ENCODE data around the gene SETD6. TPM values are rescaled to one million over a fixed set of nuclear protein-coding genes. Genes with fewer than 3 reads are reported as not detected.
A peak's percentile ranks its signal among the peaks of the same experiment; 100 is the strongest.

SETD6 gene
- total RNA-seq, 2 experiments from 2014 or later, result 13.8 to 15.1 TPM

DNA sequence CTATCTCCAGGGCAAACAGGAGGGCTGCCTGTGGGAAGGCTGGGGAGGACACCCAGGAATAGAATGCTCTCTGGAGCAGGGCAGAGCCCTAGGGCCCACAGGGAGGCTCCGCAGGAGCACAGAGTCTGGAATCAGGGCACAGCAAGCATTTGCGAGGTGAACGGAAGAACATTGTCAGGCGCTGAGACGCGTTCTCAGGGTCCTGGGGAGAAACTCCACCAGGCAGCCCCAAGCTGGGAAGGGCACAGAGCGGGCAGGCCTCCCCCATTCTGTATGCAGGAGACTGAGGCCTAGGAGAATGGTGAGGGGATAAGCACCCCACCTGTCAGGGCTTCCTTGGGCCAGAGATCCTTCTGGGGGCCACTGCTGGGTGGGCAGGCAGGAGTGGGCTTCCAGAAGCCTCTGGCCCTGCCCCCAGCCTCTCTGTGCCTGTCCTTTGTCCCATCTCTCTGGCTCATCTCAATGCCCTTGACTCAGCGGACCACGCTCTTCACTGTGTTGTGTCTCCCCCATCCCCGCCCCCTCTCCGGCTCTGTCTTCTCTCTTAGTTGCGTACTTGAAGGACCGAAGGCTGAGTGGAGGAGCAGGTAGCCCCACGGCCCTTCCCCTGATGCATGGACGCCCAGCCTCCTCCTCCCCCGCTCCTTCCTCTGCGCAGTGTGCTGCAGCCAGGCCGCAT, 5.1 kb upstream of the SETD6 start:
- Mint-ChIP-seq H3K36me3 (ENCODE audit: low read depth) (peaks cover 2% of the 10 kb centered on the region), H3K27me3 (no peaks in the 10 kb centered on the region), H3K4me3 (no peak overlapping the region), H3K27ac (no peak overlapping the region), H3K4me1 (peaks cover 15% of the 10 kb centered on the region), H3K9me3 (ENCODE audit: low read depth) (no peaks in the 10 kb centered on the region)
- ATAC-seq (no peak), DNase-seq (no peak)
- POLR2A ChIA-PET, result no interaction called here
- intact Hi-C loops (cut with DNase I, micrococcal nuclease), result loop anchor here (5.0 to 10.0 kb wide), 2 partner anchors 152 to 315 kb away; partner anchors contain the start of gene CSNK2A2 (in 1 of the 2)
- CTCF ChIA-PET, result interaction anchor here (0.5 to 1.1 kb wide), 4 partner anchors 37 to 702 kb away, joined by 3 to 4 read pairs (median 3); no protein-coding TSS in a partner anchor

DNA sequence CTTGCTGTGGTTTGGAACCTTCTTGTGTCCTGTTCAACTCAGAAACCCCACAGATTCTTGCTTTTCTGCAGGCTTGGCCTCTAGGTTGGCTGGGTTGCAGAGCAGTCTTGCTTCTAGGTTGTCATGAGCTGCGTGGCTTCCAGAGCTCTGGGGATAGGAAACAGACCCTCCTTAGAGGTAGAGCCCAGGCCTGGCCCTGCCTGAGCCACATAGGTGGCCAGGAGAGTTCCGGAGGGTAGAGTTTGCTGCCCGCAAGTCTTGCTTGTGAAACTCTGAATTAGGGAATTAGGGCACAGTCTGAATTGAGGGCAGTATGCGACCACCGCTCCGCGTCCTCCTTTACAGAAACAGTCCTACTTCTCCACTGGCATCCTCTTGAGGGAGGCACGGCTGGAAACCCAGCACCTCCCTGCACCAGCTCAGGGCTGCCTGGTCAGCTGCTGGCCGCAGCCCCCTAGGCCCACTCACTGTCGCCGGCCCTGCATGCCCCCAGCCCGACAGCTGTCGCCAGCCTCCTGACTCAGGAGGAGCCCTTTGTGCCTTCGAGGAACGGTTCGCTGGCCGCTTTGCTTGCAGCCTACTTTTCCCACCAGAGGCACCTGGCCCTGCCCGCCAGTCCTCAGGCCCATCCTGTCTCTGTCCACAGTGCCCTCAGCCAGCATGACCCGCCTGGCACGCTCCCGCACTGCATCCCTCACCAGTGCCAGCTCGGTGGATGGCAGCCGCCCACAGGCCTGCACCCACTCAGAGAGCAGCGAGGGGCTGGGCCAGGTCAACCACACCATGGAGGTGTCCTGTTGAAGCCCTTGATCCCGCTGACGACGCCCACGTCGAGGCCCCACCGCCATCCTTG, 4.3 kb upstream of the SETD6 start:
- Mint-ChIP-seq H3K4me1 (peaks cover 15% of the 10 kb centered on the region), H3K36me3 (ENCODE audit: low read depth) (peaks cover 2% of the 10 kb centered on the region), H3K27me3 (no peaks in the 10 kb centered on the region), H3K27ac (no peak overlapping the region), H3K4me3 (no peak overlapping the region), H3K9me3 (ENCODE audit: low read depth) (no peaks in the 10 kb centered on the region)
- no peak for DNase-seq
- ChIA-PET CTCF (interaction anchor here (0.5 to 1.6 kb wide), 4 partner anchors 92 to 703 kb away, joined by 3 to 20 read pairs (median 4); no protein-coding TSS in a partner anchor), POLR2A (no interaction called here)
- intact Hi-C loops (cut with DNase I, micrococcal nuclease), result loop anchor here (5.0 to 10.0 kb wide), 2 partner anchors 151 to 316 kb away; partner anchors contain the start of gene CSNK2A2 (in 1 of the 2)
- ATAC-seq, result no peak

DNA sequence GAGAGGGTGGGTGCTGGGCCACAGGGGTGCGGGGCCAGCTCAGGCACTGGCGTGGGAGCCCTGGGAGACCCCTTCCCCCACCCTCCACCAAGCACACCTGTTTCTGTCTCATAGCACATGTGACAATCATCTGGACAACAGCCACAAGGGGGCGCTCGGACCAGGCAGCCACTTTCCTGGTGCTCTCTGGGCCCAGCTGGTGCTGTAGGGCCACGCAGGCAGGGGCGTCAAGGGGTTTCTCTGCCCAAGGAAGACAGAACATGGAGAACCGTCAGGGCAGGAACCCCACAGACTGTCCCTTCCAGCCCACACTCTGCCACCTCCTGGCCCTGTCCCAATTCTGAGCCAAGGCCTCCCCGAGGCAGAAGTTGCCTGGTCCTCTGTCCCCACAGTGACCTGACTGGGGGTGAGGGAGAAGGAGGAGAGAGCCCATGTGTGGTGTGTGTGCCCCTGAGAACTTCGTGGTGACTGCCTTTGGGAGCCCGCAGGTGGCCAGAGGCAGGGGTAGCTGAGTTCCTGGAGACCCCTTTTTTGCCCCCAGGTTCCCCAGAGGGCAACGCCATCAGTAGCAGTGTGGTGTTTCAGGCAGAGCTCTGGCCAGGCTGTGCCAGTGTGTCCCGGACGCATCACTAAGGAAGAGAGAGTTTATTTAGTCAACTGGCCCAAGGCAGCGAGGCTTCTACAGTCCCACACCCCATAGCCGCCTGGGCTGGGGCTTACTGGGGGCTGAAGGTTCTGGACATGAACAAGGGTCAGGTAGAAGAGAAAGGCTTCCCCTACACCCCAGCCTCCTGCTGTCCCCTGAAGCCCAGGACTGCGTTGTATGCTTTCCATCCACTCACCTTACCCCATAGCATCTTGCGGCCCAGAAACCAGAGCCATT, 3.1 kb upstream of the SETD6 start:
- POLR2A ChIA-PET, result interaction anchor here (0.6 to 1.0 kb wide), 2 partner anchors 14 to 116 kb away, joined by 3 to 6 read pairs; no protein-coding TSS in a partner anchor
- ATAC-seq (peak; percentile 31), DNase-seq (peak; percentile 93)
- Mint-ChIP-seq H3K36me3 (ENCODE audit: low read depth) (peaks cover 14% of the 10 kb centered on the region), H3K4me3 (no peak overlapping the region), H3K4me1 (peaks cover 27% of the 10 kb centered on the region), H3K27ac (no peak overlapping the region), H3K27me3 (no peaks in the 10 kb centered on the region), H3K9me3 (ENCODE audit: low read depth) (no peaks in the 10 kb centered on the region)
- CTCF ChIA-PET, result interaction anchor here (0.6 to 1.9 kb wide), 10 partner anchors 15 to 262 kb away, joined by 3 to 20 read pairs (median 4); a partner anchor contains a TSS
- intact Hi-C loops (cut with DNase I, micrococcal nuclease), result loop anchor here (1.0 to 10.0 kb wide), 4 partner anchors 149 to 317 kb away; partner anchors contain the start of gene CSNK2A2 (in 1 of the 2)

DNA sequence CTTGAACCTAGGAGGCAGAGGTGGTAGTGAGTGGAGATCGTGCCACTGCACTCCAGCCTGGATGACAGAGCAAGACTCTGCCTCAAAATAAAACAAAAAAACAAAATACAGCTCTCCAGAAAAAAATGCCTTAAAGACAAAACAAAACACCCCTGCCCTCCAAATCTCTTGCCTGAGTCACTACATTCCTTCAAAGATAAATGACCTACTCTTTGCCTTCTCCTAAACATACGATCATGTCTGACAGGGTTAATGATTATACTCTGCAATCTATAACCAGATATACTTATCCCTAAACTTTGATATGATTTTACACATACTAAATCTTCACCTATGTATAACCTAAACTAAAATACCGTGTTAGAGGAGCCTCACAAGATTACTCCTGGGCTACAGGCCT, 1.4 kb upstream of the SETD6 start:
- peaks cover 41% of the 10 kb centered on the region for H3K4me1 Mint-ChIP-seq
- DNase-seq (no peak), ATAC-seq (no peak)
- intact Hi-C loops (cut with DNase I, micrococcal nuclease), result loop anchor here (2.0 to 10.0 kb wide), 3 partner anchors 13 to 319 kb away; partner anchors contain the start of genes CSNK2A2 (in 1 of the 2) and NDRG4 (in 1 of the 2)
- ChIA-PET CTCF (interaction anchor here (0.6 to 1.7 kb wide), 9 partner anchors 8 to 242 kb away, joined by 3 to 10 read pairs (median 5); partner anchors contain the start of gene SLC38A7), POLR2A (interaction anchor here (0.6 kb wide), 1 partner anchor 501 kb away, joined by 3 read pairs; no protein-coding TSS in a partner anchor)
- no peak overlapping the region for H3K27ac Mint-ChIP-seq
- no peaks in the 10 kb centered on the region for H3K27me3 Mint-ChIP-seq
- H3K36me3 Mint-ChIP-seq (ENCODE audit: low read depth), result peaks cover 23% of the 10 kb centered on the region
- H3K9me3 Mint-ChIP-seq (ENCODE audit: low read depth), result no peaks in the 10 kb centered on the region
- H3K4me3 Mint-ChIP-seq, result peak overlapping the region; percentile 92

DNA sequence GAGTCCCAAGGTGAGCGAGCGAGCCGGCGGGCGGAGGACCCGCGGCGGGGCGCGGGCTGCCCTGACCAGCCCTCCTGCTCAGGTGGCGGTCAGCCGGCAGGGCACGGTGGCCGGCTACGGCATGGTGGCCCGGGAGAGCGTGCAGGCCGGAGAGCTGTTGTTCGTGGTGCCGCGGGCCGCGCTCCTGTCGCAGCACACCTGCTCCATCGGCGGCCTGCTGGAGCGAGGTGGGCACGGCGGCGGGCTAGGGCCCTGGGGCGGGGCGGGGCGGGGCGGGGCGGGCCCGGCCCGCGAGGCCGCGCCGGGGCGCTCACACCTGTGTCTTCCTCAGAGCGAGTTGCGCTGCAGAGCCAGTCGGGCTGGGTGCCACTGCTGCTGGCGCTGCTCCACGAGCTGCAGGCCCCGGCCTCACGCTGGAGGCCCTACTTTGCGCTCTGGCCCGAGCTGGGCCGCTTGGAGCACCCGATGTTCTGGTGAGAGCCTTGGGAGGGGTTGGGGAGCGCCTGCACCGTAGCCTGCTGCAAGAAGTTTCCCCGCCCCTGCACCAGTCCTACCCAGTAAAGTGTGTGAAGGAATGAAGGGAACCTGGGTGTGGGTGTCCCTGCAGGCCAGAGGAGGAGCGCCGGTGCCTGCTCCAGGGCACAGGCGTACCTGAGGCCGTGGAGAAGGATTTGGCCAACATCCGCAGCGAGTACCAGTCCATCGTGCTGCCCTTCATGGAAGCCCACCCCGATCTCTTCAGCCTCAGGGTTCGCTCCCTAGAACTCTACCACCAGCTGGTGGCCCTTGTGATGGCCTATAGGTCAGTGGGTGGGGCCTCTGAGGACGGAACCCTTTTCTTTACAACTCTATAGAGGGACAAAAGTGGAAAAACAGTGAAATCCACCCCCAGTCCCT, 802 bp downstream of the SETD6 start:
- Mint-ChIP-seq H3K36me3 (ENCODE audit: low read depth) (peaks cover 41% of the 10 kb centered on the region), H3K4me1 (peaks cover 49% of the 10 kb centered on the region), H3K27me3 (no peaks in the 10 kb centered on the region), H3K9me3 (ENCODE audit: low read depth) (no peaks in the 10 kb centered on the region), H3K27ac (no peak overlapping the region), H3K4me3 (peak overlapping the region; percentile 92)
- ATAC-seq (peak; percentile 57), DNase-seq (peak; percentile 71)
- ChIA-PET POLR2A (no interaction called here), CTCF (interaction anchor here (1.3 kb wide), 1 partner anchor 146 kb away, joined by 4 read pairs; no protein-coding TSS in a partner anchor)
- intact Hi-C loops (cut with DNase I, micrococcal nuclease), result loop anchor here (1.0 to 10.0 kb wide), 8 partner anchors 15 to 321 kb away; partner anchors contain the start of genes CSNK2A2 (in 1 of the 2), GINS3 (in 1 of the 2), GOT2 (in 1 of the 2) and NDRG4 (in 1 of the 2)

DNA sequence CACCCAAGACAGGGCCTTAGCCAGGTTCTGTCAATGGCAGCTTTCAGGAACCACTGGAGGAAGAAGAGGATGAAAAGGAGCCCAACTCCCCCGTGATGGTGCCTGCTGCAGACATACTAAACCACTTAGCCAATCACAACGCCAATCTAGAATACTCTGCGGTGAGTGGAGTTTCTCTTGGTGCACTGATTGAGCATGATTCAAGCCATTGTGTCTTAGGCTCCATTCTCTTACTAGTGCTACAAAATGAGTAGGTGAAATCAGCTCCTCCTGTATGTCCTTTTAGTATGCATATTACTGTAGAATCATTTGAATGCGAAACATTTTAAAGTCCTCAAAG, 1.4 kb downstream of the SETD6 start:
- no peak for DNase-seq
- Mint-ChIP-seq H3K36me3 (ENCODE audit: low read depth) (peaks cover 44% of the 10 kb centered on the region), H3K27me3 (no peaks in the 10 kb centered on the region), H3K9me3 (ENCODE audit: low read depth) (no peaks in the 10 kb centered on the region), H3K4me1 (peaks cover 49% of the 10 kb centered on the region), H3K4me3 (peak overlapping the region; percentile 92), H3K27ac (no peak overlapping the region)
- ATAC-seq, result no peak
- ChIA-PET POLR2A (interaction anchor here (0.9 kb wide), 1 partner anchor 42 kb away, joined by 3 read pairs; no protein-coding TSS in a partner anchor), CTCF (interaction anchor here (0.6 to 1.3 kb wide), 2 partner anchors 146 to 287 kb away, joined by 3 to 4 read pairs; no protein-coding TSS in a partner anchor)
- intact Hi-C loops (cut with DNase I, micrococcal nuclease), result loop anchor here (5.0 to 10.0 kb wide), 4 partner anchors 71 to 322 kb away; partner anchors contain the start of genes CSNK2A2 (in 1 of the 2), GOT2 (in 1 of the 2) and SLC38A7 (in 1 of the 2)

DNA sequence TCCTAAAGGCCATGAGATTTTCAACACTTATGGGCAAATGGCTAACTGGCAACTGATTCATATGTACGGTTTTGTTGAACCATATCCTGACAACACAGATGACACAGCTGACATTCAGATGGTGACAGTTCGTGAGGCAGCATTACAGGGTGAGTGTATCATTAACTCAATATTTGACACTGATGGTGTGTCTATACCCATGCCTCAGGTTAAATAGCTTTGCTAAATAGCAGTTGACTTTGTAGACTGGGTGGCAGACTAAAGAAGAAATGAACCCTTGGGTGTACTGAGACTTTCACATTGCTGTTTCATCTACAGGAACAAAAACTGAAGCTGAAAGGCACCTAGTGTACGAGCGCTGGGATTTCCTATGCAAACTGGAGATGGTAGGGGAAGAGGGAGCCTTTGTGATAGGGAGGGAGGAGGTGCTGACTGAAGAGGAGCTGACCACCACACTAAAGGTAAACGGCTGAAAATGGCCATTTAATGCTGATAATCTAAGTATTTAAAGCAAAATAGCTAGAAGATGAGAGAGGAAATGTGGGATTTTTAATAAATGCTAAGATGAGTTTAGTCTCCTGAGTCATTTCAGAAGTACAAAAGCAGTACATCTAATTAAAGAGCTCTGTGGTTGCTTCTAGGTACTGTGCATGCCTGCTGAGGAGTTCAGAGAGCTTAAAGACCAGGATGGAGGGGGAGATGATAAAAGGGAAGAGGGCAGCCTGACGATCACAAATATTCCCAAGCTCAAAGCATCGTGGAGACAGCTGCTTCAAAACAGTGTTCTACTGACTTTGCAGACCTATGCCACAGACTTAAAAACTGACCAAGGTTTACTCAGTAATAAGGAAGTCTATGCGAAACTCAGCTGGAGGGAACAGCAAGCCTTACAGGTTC, 3.0 kb downstream of the SETD6 start:
- Mint-ChIP-seq H3K4me1 (peaks cover 44% of the 10 kb centered on the region), H3K27me3 (no peaks in the 10 kb centered on the region), H3K27ac (peak overlapping the region; percentile 64), H3K36me3 (ENCODE audit: low read depth) (peaks cover 53% of the 10 kb centered on the region), H3K4me3 (no peak overlapping the region), H3K9me3 (ENCODE audit: low read depth) (no peaks in the 10 kb centered on the region)
- intact Hi-C loops (cut with DNase I, micrococcal nuclease), result loop anchor here (5.0 to 10.0 kb wide), 4 partner anchors 69 to 324 kb away; partner anchors contain the start of genes CSNK2A2 (in 1 of the 2), GOT2 (in 1 of the 2) and SLC38A7 (in 1 of the 2)
- ChIA-PET CTCF (interaction anchor here (0.7 to 1.5 kb wide), 10 partner anchors 11 to 238 kb away, joined by 3 to 5 read pairs (median 3); no protein-coding TSS in a partner anchor), POLR2A (interaction anchor here (1.5 kb wide), 1 partner anchor 29 kb away, joined by 3 read pairs; no protein-coding TSS in a partner anchor)
- ATAC-seq, result peak; percentile 21
- no peak for DNase-seq

DNA sequence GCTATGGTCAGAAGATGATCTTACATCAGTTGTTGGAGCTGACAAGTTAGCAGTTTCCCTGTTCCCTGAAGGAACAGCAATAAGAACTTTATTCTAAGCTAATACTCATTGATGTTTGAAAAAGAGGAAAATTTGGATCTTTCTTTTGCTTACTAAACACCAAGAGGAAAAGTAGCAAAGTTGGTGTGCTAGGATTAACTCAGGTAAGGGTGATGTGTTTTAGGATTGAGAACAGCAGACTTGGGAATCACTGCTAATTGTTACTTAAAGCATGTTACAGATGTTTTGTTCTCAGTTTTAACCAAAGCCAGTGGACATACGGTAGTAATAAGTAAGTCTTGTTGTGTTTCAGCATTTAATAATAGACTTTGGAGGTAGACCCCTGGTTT, 3.7 kb downstream of the SETD6 start:
- Mint-ChIP-seq H3K4me1 (peaks cover 41% of the 10 kb centered on the region), H3K4me3 (no peak overlapping the region), H3K27ac (no peak overlapping the region), H3K9me3 (ENCODE audit: low read depth) (no peaks in the 10 kb centered on the region), H3K36me3 (ENCODE audit: low read depth) (peaks cover 57% of the 10 kb centered on the region), H3K27me3 (no peaks in the 10 kb centered on the region)
- ATAC-seq (no peak), DNase-seq (no peak)
- intact Hi-C loops (cut with DNase I, micrococcal nuclease), result loop anchor here (5.0 to 10.0 kb wide), 4 partner anchors 68 to 324 kb away; partner anchors contain the start of genes CSNK2A2 (in 1 of the 2), GOT2 (in 1 of the 2) and SLC38A7 (in 1 of the 2)
- CTCF ChIA-PET, result interaction anchor here (0.7 to 1.5 kb wide), 10 partner anchors 10 to 237 kb away, joined by 3 to 5 read pairs (median 3); no protein-coding TSS in a partner anchor
- POLR2A ChIA-PET, result interaction anchor here (1.5 kb wide), 1 partner anchor 28 kb away, joined by 3 read pairs; no protein-coding TSS in a partner anchor

Data from activated CD4-positive, alpha-beta T cell treated with anti-CD3 and anti-CD28 coated beads for 36 hours (primary cell).